ENCODE data around the gene SCIMP. TPM values are rescaled to one million over a fixed set of nuclear protein-coding genes. Genes with fewer than 3 reads are reported as not detected.
"Not testable (repeated sequence)": the region's sequence is repeated elsewhere in the genome, so short reads cannot be mapped to it uniquely, and the experiment has no call there.

The SCIMP gene
- total RNA-seq, 1 experiment from 2014 or later: not detected

DNA sequence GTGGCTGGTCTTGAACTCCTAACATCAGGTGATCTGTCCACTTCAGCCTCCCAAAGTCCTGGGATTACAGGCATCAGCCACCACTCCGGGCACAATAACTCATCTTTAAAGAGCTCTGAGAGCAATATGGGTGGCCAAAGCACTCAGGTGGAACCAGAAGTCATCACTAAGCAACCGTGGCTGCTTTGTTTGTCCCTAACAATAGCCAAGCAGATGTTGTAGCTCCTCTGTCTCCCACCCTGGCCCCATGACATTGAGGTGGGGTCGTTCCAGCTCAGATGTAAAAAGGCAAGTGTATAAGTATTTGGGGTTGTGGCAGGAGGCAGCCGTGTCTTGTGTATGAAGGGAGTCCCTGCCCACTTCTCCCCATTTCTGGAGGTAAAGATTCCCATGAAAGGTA, 3.7 kb upstream of the SCIMP start:
- no peak for DNase-seq (ENCODE audit: low read depth)

DNA sequence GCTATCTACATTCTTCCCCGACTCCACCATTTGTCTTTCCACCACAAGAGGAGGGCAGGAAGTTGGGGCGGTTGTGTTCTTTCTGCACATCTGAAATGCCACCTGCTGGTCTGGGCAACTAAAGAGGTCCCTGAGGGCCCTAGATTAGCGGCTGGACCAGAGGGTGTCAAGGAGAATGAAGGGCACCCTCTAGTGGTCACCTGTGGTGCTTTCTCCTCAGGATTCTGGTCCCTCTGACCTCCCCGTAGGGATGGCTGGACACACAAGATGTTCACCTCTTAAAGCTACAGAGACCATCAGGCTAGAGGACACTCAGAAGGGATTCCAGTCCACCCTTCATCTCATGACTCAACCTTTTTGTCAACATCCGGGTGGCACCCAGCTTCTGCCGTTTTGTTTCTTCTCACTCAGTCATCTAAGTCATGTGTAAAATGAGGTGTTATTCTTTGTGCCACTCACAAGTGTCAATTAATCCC, 2.9 kb upstream of the SCIMP start:
- DNase-seq (ENCODE audit: low read depth): peak; percentile 65

DNA sequence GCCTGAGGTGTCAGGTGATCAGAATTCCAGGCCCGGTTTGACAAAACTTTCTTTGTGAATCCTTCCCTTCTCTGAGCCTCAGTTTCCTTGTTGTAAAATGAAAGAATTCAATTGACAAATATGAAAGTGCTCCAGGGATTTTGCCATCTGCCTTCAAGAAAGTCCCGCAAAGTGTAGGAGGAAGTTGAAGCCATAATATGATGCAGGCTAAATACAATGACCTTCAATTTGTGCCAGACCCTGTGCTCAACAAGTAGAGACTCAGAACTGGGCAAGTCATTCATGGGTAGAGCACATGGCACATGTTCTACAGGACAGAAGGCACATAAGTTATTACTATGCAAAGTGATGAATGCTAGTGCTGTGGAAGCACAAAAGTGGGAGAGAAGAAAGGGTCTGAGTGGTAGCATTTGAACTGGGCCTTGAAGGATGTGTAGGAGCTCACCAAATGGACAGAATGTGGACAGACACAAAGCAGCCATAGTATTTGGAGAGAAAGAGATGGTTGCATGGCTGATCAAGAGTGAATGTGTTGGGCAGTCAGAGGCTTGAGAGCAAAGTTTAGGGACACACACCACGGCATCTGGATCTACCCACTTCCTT, 2.4 kb upstream of the SCIMP start:
- DNase-seq (ENCODE audit: low read depth): no peak

DNA sequence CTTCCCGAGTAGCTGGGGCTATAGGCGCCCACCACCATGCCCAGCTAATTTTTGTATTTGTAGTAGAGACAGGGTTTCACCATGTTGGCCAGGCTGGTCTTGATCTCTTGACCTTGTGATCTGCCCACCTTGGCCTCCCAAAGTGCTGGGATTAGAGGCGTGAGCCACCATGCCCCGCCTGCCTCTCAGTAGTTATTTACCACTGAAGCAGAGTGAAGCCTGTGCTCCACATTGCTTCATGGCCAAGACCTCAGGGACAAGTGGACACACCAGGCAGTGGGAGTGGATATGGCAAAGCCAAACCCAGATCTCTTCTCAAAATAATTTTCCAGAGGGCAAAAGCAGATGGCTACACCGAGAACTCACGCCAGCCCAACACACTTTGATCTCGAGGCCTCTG, 1.2 kb downstream of the SCIMP start:
- not testable (repeated sequence) for DNase-seq (ENCODE audit: low read depth)

DNA sequence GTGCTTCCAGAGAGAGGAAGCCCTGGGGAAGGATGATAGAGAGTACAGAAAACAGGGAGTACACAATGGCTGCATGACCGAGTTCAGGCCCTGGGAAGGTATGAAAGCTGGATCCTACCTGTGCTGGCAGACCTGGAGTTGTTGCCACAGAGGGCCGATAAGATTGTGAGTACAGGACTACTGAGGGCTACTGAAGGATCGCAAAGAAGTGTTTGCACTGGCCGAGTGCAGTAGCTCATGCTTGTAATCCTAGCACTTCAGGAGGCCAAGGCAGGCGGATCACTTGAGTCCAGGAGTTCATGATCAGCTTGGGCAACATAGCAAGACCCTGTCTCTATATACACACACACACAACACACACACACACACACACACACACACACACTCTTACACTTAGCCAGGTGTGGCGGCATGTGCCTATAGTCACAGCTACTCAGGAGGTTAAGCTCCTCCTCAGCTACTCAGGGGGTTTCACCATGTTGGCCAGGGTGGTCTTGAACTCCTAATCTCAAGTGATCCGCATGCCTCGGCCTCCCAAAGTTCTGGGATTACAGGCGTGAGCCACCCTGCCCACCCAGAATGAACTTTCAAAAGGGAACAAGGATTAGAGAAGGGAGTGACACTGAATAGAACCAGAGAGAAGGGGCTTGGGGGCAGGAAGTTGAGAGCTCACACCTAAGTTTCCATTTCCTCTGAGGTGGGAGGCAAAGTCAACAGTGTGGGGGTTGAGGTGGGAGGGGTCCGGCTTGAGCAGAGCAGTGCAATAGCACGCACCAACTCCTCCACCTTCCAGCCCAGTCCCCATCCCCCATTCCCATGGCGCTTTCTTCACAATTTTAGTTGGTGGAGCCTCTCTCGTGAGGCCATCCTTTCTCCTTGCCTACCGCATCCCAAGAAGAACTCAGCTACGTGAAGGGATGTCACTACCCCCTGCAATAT, 7.5 kb downstream of the SCIMP start:
- no peak for DNase-seq (ENCODE audit: low read depth)

DNA sequence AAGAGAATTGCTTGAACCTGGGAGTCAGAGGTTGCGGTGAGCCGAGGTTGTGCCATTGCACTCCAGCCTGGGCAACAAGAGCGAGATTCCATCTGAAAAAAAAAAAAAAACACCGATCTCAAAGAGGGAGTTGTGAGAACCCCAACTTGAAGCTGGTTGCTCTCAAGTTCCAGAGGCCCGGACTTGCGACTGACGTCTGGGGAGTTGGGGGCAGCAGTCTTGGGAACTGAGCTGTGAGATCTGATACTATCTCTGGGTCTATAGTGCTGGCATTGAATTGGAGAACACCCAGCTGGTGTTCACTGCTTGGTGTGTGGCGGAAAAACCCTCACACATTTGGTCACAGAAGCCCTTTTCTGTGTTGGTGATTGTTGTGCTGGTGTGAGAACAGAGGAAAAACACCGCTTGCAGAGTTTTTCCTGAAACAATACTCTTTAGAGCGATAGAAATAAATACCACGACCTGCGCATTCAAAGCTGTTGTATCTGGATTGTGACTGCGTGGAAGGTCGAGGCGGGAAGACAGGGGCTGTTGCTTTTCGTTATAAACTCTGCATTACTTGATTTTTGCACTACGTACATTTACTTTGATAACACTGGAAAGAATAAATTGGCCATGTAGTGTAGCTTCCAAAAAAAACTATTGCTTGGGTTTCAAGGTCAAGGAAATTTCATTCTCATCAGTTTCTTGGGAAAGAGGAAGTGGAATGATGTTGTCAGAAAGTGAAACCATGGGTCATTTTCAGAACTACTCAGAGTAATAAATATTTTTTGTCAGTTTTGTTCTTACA, 8.8 kb downstream of the SCIMP start:
- no peak for DNase-seq (ENCODE audit: low read depth)

DNA sequence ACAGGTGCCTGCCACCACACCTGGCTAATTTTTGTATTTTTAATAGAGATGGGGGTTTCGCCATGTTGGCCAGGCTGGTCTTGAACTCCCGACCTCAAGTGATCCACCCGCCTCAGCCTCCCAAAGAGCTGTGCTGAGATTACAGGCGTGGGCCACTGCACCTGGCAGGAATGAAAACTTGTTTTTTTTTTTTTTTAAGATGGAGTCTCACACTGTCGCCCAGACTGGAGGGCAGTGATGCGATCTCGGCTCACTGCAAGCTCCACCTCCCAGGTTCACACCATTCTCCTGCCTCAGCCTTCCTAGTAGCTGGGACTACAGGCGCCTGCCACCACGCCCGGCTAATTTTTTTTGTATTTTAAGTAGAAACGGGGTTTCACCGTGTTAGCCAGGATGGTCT, 12.7 kb downstream of the SCIMP start:
- not testable (repeated sequence) for DNase-seq (ENCODE audit: low read depth)

DNA sequence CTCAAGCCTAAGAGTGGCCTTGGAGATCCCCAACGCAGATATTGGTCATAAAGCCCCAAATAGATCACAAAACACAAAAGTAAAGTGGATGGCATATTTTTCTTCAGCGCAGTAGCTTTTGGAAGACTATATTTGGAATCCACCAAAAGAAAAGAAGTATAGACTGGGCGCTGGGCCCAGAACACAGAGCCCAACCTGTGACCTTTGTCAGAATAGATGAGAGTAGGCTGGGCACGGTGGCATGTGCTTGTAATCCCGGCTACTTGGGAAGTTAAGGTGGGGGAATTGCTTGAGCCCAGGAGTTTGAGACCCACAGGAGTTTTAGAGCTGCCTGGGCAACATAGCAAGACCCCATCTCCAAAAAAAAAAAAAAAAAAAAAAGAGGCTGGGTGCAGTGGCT, 14.6 kb downstream of the SCIMP start:
- no peak for DNase-seq (ENCODE audit: low read depth)

DNA sequence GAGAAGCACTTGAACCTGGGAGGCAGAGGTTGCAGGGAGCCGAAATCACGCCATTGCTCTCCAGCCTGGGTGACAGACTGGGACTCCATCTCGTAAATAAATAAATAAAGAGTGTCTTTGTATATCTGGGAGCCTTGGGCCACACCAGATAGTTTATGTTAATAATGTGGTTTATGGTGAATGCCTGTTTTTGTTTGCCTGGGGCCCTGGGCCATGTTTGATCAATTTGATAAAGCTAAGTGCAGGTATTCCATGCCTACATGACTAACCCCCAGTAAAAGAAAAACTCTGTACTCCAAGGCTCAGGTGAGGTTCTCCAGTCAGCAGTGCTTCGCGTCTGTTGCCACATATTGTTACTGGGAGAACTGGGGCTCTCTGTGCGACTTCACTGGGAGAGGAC, 15.1 kb downstream of the SCIMP start:
- no peak for DNase-seq (ENCODE audit: low read depth)

DNA sequence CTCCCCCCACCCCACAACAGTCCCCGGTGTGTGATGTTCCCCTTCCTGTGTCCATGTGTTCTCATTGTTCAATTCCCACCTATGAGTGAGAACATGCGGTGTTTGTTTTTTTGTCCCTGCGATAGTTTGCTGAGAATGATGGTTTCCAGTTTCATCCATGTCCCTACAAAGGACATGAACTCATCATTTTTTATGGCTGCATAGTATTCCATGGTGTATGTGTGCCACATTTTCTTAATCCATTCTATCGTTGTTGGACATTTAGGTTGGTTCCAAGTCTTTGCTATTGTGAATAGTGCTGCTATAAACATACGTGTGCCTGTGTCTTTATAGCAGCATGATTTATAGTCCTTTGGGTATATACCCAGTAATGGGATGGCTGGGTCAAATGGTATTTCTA, 17.1 kb downstream of the SCIMP start:
- not testable (repeated sequence) for DNase-seq (ENCODE audit: low read depth)

DNA sequence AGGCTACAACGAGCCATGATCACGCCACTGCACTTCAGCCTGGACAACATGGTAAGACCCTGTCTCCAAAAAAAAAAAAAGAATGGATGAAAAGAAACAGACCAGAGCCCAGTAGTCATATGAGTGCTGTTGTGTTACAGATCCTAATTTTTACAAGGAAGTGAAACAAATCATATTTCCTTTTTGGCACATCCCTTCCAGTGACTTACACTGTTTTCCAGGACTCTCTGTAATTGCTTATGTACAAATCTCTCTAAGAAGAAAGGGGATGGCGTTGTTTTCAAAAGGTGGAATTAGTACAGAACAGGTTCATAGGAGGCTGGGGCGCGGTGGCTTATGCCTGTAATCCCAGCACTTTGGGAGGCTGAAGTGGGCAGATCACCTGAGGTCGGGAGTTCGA, 23.2 kb downstream of the SCIMP start:
- DNase-seq (ENCODE audit: low read depth): no peak

DNA sequence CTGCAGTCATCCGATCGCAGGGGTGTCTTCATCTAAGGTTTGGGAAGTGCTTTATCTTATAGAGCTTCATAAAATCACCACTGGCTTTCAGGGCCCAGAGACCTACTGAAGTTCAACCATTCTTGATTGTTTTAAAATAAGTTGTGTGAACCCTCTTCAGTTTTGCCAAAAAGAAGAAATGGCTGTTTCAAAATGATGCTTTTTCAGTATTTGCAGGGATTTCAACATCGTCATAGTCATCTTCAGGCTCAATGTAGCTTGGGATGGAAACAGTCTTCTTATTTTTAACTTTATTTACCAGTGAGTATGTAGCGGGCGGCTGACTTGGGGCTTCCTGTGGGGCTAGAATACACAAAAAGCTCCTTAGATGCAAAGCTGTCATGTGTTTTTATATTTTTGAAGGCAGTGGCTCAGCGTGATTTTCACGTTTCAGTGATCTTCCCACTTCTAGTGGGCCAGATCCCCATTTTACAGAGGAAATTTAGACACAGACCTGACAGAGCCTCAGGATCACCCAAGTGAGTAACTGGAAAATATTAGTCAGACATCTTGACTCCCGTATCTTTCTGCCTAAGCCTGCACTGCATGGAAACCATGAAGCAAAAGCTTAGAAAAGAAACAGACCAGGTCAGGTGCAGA, 23.9 kb downstream of the SCIMP start:
- no peak for DNase-seq (ENCODE audit: low read depth)

DNA sequence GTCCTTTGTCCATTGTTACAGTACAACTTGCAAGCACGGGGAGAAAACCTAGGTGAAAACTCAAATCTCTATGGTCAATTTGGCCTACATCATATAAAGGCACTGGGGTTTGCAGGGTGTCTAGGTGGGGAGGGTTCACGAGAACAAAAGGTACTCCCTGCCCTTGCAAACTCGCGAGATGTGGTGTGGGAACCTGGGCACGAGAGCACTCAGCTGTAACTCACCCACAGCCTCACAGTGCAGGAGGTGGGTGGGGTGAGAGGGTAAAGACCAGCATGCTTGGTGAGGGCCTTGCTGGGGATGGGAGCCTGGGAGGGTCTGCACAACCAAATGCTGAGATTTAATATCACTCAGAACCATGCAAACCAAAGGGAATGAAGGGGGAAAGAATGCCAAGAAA, 24.6 kb downstream of the SCIMP start:
- no peak for DNase-seq (ENCODE audit: low read depth)

DNA sequence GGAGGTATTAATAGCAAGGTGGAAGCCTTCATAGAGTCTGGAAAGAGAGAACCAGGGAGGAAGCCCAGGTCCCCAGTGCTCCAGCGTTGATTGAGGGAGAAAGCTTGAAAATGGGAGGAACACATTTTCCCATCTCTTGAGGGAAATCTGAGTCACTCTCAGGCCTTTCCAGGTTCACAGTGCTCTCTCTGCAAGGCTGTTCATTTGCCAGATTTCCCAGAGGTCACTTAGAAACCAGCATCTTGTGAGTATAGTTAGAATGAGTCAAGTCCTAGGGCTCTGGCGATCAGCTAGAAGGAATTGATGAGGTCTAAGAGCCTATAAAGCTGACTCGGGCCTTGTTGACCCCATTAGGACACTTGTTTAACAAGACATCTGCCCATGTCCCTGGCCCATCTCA, 25.3 kb downstream of the SCIMP start:
- no peak for DNase-seq (ENCODE audit: low read depth)

DNA sequence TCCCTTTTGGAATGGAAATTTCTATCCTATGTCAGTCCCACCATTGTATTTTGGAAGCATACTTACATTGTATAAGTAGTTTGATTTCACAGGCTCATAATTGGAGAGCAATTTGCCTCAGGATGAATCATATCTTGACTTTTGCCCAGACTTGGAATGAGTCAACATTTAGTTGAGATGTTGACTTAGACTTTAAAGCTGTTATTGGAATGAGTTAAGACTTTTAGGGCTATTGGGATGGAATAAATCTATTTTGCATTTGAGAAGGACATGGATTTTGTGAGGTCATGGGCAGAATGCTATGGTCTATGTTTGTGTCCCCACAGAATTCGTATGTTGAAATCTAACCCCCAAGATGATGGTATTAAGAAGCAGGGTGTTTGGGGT, 30.8 kb downstream of the SCIMP start:
- DNase-seq (ENCODE audit: low read depth): peak; percentile 41

DNA sequence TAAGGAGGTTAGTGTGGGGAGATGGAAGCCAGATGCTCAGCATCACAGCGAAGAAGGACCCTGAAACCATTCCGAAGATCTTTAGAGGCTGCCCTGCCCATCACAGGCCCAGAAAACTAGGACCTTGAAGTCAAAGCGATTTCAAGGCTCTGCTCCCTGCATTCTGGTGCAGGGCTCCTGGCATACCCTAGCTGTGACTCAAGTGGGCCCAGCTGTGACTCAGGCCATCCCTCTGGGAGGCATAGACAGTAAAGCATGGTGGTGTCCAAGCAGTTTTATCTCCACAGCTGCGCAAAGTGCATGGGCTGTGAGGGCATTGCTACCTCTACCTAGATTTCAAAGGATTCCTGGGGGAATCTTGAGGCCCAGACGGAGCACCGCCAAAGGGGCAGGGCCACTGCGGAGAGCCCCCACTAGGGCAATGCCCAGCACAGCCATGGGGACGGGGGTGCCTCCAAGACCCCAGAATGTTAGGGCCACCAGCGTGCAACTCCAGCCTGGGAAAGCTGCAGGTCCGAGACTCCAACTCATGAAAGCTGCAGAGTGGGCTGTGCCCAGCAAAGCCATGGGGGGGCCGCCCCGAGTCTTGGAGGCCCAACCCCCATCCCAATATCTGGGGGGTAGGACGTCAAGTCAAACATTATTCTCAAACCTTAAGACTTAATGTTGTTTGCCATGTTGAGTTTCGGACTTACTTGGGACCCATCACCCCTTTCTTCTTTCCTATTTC, 31.3 kb downstream of the SCIMP start:
- DNase-seq (ENCODE audit: low read depth): peak; percentile 17

DNA sequence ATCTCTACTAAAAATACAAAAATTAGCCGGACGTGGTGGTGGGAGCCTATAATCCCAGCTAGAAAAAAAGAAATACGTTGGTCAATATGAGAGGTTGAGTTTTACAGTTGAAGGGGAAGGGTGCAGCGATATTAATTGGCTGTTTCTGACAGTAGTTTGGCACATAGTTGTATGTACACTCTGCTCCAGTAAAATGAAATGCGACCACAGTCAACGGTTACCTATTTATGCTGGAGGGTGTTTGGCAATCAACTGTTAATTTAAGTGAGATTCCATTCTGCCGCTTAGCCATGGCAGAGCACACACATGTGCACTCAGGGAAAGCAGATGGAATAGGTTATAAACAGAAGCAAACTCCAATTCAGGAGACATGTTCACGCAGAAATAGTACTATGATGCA, 33.6 kb downstream of the SCIMP start:
- no peak for DNase-seq (ENCODE audit: low read depth)

DNA sequence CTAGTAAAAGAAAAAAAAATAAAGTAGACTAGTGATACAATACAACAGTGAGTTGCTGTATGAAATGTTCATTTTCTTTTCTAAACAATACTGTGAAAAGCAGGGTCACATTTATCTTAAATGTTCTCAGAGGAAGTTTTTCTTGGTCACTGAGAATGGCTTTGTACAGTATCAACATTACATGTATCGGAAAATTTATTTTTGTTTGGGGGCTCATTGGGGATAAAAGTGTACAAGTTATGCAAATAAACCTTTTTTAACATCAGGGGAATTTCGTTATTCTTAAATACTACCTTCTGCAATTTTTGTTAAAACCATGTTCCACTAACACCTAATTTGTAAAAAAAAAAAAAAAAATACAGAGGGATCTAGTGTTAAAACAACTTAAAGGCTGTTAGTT, 34.3 kb downstream of the SCIMP start:
- DNase-seq (ENCODE audit: low read depth): no peak

DNA sequence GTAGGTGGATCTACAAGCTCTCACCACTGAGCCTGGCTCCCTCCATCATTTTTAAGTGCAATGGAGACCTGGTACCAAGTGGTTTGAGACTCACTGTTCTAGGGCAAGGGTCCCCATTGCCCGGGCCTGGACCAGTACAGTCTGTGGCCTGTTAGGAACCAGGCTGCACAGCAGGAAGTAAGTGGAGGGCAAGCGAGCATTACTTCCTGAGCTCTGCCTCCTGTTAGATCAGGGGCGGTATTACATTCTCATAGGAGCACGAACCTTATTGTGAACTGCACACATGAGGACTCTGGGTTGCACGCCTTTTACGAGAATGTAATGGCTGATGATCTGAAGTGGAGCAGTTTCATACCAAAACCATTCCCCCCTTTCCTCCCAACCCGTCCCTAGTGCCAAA, 36.2 kb downstream of the SCIMP start:
- no peak for DNase-seq (ENCODE audit: low read depth)

DNA sequence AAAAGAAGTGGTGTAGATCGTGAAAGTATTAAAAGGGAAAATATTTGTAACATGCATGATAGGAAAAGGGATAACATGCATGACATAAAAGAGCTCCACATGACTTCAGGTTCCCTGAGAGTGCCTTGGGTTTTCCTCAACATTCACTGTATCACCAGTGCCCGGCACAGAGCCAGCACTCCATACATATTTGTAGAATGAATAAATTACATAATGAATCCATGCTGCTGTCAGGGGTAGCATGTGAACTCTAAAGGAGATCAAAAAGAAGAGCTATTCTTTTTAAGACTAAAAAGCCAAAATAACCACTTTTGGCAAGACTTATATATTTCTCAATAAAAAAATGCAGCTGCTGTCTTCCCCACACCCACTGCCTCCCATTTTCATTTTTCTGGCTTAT, 40.3 kb downstream of the SCIMP start:
- no peak for DNase-seq (ENCODE audit: low read depth)

Data from HT1080 (cell line).